Neural progenitor cell (in vitro differentiated cells): ENCODE measurements around the gene VEZT.

Source experiments
- CTCF ChIP-seq: fragments of 200-600 bp; sonication (generic); IDR thresholded peaks from 2 replicates; pipeline ENCODE4 v1.5.1; 2017; ENCODE audit warnings: antibody characterized with exemption, mild to moderate bottlenecking
- EZH2 ChIP-seq: fragments of 200-600 bp; sonication (generic); IDR thresholded peaks from 2 replicates; pipeline ENCODE4 v1.6.1; 2017; ENCODE audit warnings: antibody characterized with exemption, mild to moderate bottlenecking, moderate library complexity
- EZH2phosphoT487 ChIP-seq: fragments of 200-600 bp; sonication (generic); IDR thresholded peaks from 2 replicates; pipeline ENCODE4 v1.6.1; 2017; ENCODE audit warnings: antibody characterized with exemption

DNA sequence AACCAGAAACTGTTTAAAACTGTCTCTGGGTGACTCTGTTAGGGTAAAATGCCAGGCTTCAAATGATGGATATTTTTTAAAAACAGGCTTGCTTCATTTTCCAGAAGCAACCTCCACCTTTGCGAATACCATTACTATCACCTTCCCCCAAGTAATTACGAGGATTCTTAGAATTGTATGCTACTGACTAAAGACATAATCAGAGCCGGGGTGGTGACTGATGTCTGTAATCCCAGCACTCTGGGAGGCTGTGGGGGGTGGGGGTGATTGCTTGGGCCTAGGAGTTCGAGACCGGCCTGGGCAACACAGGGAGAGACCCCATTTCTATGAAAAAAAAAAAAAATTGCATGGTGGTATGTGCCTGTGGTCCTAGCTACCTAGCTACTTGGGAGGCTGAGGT is 38.6 kb upstream of the VEZT start:
- TF ChIP-seq CTCF = no peak
- TF ChIP-seq EZH2 = no peak
- TF ChIP-seq EZH2phosphoT487 = no peak
